ENCODE measurements around the gene VAMP7.
A peak's percentile ranks its signal among the peaks of the same experiment; 100 is the strongest.
"Not testable (repeated sequence)": the region's sequence is repeated elsewhere in the genome, so short reads cannot be mapped to it uniquely, and the experiment has no call there.

Gene VAMP7

DNA sequence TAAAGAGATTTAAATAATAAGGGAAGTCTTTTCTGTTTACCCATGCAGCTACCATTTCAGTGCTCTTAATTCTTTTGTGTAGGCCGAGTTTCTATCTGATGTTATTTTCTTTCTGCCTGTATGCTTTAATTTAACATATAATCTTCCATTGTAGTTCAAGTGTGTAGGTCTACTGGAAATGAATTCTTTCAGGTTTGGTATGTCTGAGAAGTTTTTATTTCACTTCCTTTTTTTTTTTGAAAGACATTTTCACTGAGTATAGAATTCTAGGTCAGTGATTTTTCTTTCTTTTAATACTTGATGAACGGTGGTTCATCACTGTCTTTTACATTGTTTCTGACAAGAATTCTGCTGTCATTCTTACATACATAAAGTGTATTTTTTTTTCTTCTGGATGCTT lies 42.1 kb downstream of the VAMP7 start:
- H3K27ac ChIP-seq (ENCODE audit: low read length), result no peak overlapping the region
- H3K9me3 ChIP-seq (ENCODE audit: insufficient read depth, low read depth, low read length), result peaks cover 58% of the 10 kb centered on the region
- peaks cover 22% of the 10 kb centered on the region for H3K36me3 ChIP-seq (ENCODE audit: insufficient read depth, low read depth, low read length)
- H3K27me3 ChIP-seq (ENCODE audit: insufficient read depth, low read length), result no peaks in the 10 kb centered on the region
- H3K4me1 ChIP-seq (ENCODE audit: insufficient read depth, low read length), result no peaks in the 10 kb centered on the region
- H3K4me3 ChIP-seq (ENCODE audit: low read length), result no peak overlapping the region
- no peak overlapping the region for H3K9ac ChIP-seq (ENCODE audit: low read depth, low read length)

DNA sequence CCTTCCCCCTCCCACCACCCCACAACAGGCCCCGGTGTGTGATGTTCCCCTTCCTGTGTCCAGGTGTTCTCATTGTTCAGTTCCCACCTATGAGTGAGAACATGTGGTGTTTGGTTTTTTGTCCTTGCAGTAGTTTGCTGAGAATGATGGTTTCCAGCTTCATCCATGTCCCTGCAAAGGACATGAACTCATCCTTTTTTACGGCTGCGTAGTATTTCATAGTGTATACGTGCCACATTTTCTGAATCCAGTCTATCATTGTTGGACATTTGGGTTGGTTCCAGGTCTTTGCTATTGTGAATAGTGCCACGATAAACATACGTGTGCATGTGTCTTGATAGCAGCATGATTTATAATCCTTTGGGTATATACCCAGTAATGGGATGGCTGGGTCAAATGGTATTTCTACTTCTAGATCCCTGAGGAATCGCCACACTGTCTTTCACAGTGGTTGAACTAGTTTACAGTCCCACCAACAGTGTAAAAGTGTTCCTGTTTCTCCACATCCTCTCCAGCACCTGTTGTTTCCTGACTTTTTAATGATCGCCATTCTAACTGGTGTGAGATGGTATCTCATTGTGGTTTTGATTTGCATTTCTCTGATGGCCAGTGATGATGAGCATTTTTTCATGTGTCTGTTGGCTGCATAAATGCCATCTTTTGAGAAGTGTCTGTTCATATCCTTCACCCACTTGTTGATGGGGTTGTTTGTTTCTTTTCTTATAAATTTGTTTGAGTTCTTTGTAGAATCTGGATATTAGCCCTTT lies 49.9 kb downstream of the VAMP7 start:
- not testable (repeated sequence) for H3K4me1 ChIP-seq (ENCODE audit: insufficient read depth, low read length); H3K9ac ChIP-seq (ENCODE audit: low read depth, low read length); H3K4me3 ChIP-seq (ENCODE audit: low read length); H3K27me3 ChIP-seq (ENCODE audit: insufficient read depth, low read length); H3K27ac ChIP-seq (ENCODE audit: low read length)
- Histone ChIP-seq H3K9me3 (ENCODE audit: insufficient read depth, low read depth, low read length) (peaks cover 34% of the 10 kb centered on the region), H3K36me3 (ENCODE audit: insufficient read depth, low read depth, low read length) (peaks cover 19% of the 10 kb centered on the region)

DNA sequence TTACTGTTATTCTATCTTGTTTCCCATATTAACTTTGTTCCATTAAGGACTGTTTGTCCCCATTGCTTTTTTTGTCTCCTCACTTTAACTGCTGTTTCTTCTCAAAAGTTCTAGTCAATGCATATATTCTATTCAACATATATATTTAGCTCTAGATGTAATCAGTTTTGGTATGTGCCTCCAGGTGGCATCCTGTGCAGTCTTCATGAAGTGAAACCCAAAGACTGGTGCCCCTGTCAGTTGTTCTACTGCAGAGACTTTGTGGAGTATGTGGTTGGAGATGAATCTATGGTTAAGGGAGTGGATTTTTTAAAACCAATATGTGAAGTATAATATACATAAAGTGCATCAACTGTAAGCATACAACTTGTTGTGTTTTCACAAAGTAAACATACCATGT lies 57.0 kb downstream of the VAMP7 start:
- H3K9me3 ChIP-seq (ENCODE audit: insufficient read depth, low read depth, low read length), result peaks cover 32% of the 10 kb centered on the region
- H3K27ac ChIP-seq (ENCODE audit: low read length), result no peak overlapping the region
- no peaks in the 10 kb centered on the region for H3K4me1 ChIP-seq (ENCODE audit: insufficient read depth, low read length)
- H3K4me3 ChIP-seq (ENCODE audit: low read length), result no peak overlapping the region
- no peaks in the 10 kb centered on the region for H3K27me3 ChIP-seq (ENCODE audit: insufficient read depth, low read length)
- H3K36me3 ChIP-seq (ENCODE audit: insufficient read depth, low read depth, low read length), result no peaks in the 10 kb centered on the region
- H3K9ac ChIP-seq (ENCODE audit: low read depth, low read length), result no peak overlapping the region

DNA sequence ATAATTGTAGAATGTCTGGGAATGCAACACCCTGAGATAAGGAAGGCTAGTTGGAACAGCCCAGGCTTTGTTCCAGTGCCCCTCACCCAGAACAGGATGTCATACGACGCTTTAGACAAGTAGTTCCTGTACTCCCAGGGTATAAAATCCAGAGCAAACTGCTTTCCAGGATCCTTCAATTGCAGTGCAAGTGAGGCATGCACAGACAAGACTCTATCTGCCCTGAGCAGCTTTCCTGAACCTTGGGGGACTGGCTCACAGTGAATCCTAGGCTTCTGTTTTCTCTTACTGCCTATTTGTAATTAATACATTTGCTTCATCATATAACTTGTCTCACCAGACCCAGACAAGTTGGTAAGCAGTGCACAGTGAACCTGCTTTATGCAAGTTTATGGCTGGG lies 68.0 kb downstream of the VAMP7 start:
- Histone ChIP-seq H3K4me1 (ENCODE audit: insufficient read depth, low read length) (no peaks in the 10 kb centered on the region), H3K36me3 (ENCODE audit: insufficient read depth, low read depth, low read length) (no peaks in the 10 kb centered on the region), H3K9me3 (ENCODE audit: insufficient read depth, low read depth, low read length) (peaks cover 68% of the 10 kb centered on the region), H3K4me3 (ENCODE audit: low read length) (no peak overlapping the region), H3K9ac (ENCODE audit: low read depth, low read length) (no peak overlapping the region), H3K27ac (ENCODE audit: low read length) (no peak overlapping the region), H3K27me3 (ENCODE audit: insufficient read depth, low read length) (no peaks in the 10 kb centered on the region)

DNA sequence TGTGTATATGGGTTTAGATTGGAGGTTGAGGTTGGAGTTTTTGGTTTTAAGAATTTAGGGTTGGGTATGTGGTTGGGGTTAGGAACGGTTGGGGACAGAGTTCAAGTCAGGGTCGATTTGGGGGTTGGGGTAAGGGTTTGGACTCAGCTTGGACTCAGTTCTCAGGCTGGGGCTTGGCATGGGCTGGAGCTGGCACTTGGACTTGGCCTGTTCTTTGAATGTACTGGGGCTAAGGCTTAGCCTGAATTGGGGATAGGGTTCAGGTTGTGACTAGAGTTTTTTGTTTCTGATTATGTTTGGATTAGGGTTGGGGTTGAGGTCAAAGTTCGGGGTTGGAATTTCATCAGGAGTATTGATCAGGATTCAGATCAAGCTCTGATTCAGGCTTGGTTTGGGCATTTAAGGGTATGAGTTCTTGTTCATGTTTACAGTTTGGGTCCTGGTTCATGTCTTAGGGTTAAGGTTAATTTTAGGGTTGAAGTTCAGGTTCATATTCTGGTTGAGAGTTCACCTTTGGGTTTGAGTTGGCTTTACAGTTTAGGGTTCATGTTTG lies 70.2 kb downstream of the VAMP7 start:
- H3K4me3 ChIP-seq (ENCODE audit: low read length), result no peak overlapping the region
- H3K36me3 ChIP-seq (ENCODE audit: insufficient read depth, low read depth, low read length), result no peaks in the 10 kb centered on the region
- no peaks in the 10 kb centered on the region for H3K27me3 ChIP-seq (ENCODE audit: insufficient read depth, low read length)
- no peak overlapping the region for H3K27ac ChIP-seq (ENCODE audit: low read length)
- H3K9me3 ChIP-seq (ENCODE audit: insufficient read depth, low read depth, low read length), result peaks cover 75% of the 10 kb centered on the region
- H3K4me1 ChIP-seq (ENCODE audit: insufficient read depth, low read length), result no peaks in the 10 kb centered on the region
- no peak overlapping the region for H3K9ac ChIP-seq (ENCODE audit: low read depth, low read length)

DNA sequence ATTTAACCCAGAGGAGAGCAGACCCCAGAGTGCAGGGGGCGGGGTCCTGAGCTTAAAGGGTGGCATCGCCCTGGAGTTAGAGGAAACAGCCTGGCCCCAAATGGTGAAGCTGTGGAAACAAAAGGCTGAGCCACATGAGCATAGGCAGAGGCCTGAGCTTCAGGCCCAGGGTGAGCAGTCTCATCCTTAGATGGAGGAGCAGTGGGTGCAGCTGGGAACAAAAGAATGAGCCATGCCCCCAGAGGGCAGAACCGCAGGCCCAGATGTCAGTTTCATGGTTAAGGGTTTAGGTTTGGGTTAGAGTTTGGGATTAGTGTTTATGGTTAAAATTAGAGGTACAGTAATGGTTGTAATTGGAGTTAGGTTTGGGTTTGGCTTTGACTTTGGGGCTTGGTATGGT lies 71.9 kb downstream of the VAMP7 start:
- Histone ChIP-seq H3K36me3 (ENCODE audit: insufficient read depth, low read depth, low read length) (no peaks in the 10 kb centered on the region), H3K9ac (ENCODE audit: low read depth, low read length) (no peak overlapping the region), H3K9me3 (ENCODE audit: insufficient read depth, low read depth, low read length) (peaks cover 74% of the 10 kb centered on the region), H3K27ac (ENCODE audit: low read length) (no peak overlapping the region), H3K27me3 (ENCODE audit: insufficient read depth, low read length) (no peaks in the 10 kb centered on the region), H3K4me1 (ENCODE audit: insufficient read depth, low read length) (peaks cover 2% of the 10 kb centered on the region; the same call in 1 of the 2 replicates), H3K4me3 (ENCODE audit: low read length) (no peak overlapping the region)

DNA sequence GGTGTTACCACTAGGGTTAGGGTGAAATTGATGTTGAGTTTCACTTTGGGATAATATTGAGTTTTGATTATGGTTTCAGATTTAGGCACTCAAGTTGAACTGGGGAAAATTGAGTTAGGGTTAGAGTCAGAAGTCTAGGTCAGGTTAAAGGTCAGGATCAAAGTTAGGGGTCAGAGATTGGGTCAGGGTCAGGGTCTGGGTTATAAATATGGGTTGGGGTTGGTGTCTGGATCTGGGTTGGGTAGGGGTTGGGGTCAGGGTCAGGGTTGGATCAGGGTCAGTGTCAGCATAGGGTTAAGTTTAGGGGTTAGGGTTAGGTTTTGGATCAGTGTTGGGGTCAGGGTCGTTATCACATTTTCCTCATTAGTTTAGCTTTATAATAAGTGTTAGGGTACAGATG lies 73.6 kb downstream of the VAMP7 start:
- no peaks in the 10 kb centered on the region for H3K36me3 ChIP-seq (ENCODE audit: insufficient read depth, low read depth, low read length)
- H3K27ac ChIP-seq (ENCODE audit: low read length), result no peak overlapping the region
- peaks cover 62% of the 10 kb centered on the region for H3K9me3 ChIP-seq (ENCODE audit: insufficient read depth, low read depth, low read length)
- no peak overlapping the region for H3K4me3 ChIP-seq (ENCODE audit: low read length)
- no peak overlapping the region for H3K9ac ChIP-seq (ENCODE audit: low read depth, low read length)
- peaks cover 2% of the 10 kb centered on the region; the same call in 1 of the 2 replicates for H3K4me1 ChIP-seq (ENCODE audit: insufficient read depth, low read length)
- H3K27me3 ChIP-seq (ENCODE audit: insufficient read depth, low read length), result no peaks in the 10 kb centered on the region

DNA sequence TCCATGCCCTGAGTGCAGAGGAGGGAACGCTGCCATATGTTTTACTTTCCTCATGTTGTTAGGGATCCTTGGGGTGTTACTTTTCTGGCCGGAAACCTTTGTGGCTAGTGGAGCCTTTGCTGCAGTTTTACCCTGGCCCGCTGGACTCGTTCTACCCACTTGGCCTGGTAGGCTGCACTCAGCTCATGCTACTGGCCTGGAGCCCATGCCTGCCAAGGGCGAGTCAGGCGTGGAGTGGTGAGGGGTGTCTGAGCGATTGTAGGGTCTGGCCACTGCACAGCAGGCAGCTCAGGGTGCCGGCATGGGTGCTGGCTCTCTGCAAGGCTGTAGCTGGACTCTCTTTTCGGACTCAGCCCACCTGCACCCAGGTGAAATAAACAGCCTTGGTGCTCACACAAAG lies 75.0 kb downstream of the VAMP7 start:
- Histone ChIP-seq H3K36me3 (ENCODE audit: insufficient read depth, low read depth, low read length) (no peaks in the 10 kb centered on the region), H3K9me3 (ENCODE audit: insufficient read depth, low read depth, low read length) (peaks cover 52% of the 10 kb centered on the region), H3K27me3 (ENCODE audit: insufficient read depth, low read length) (no peaks in the 10 kb centered on the region), H3K9ac (ENCODE audit: low read depth, low read length) (no peak overlapping the region), H3K27ac (ENCODE audit: low read length) (no peak overlapping the region), H3K4me1 (ENCODE audit: insufficient read depth, low read length) (peaks cover 2% of the 10 kb centered on the region; the same call in 1 of the 2 replicates), H3K4me3 (ENCODE audit: low read length) (no peak overlapping the region)

DNA sequence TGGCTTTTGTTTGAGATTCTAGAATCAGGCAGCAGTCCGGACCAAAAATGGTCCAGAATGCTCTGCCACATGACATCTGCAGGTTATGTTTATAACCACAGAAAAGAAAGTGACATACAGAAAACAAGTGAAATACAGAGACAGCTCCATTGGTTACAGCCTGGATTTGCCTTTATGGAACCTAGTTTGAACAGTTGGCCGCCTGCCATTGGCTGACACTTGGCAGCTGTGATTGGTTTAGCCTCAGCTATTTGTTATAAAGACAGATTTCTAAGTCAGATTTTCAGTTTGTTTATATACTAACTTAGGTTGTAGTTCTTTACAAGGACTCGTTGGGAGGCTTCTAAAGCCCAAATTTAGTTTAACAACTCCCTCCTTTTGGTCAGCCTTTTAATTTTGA lies 75.5 kb downstream of the VAMP7 start:
- peaks cover 2% of the 10 kb centered on the region; the same call in 1 of the 2 replicates for H3K4me1 ChIP-seq (ENCODE audit: insufficient read depth, low read length)
- no peaks in the 10 kb centered on the region for H3K36me3 ChIP-seq (ENCODE audit: insufficient read depth, low read depth, low read length)
- no peak overlapping the region for H3K4me3 ChIP-seq (ENCODE audit: low read length)
- no peak overlapping the region for H3K27ac ChIP-seq (ENCODE audit: low read length)
- no peak overlapping the region for H3K9ac ChIP-seq (ENCODE audit: low read depth, low read length)
- peaks cover 51% of the 10 kb centered on the region for H3K9me3 ChIP-seq (ENCODE audit: insufficient read depth, low read depth, low read length)
- H3K27me3 ChIP-seq (ENCODE audit: insufficient read depth, low read length), result no peaks in the 10 kb centered on the region

DNA sequence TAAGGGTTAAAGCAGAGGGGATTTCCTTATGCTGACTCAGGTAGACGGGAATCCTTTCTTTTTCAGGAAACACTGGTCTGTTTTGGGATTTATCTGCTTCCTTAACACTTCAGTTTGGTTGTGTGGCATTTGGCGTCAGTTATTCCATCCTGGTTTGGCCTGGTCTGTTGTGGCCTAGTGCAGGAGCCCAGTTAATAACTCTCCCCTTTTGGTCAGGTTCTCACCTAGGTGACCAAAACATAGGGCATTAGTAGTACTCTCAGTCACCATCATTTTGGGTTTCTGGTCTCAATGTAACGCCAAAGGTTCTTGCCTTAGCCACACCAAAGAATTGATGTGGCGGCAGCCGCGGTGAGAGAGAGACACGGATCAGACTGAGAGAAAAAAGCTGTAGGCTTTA lies 76.7 kb downstream of the VAMP7 start:
- Histone ChIP-seq H3K4me1 (ENCODE audit: insufficient read depth, low read length) (peaks cover 2% of the 10 kb centered on the region; the same call in 1 of the 2 replicates), H3K9ac (ENCODE audit: low read depth, low read length) (no peak overlapping the region), H3K4me3 (ENCODE audit: low read length) (peak overlapping the region; percentile 0; the same call in 1 of the 2 replicates), H3K36me3 (ENCODE audit: insufficient read depth, low read depth, low read length) (no peaks in the 10 kb centered on the region), H3K27ac (ENCODE audit: low read length) (no peak overlapping the region), H3K27me3 (ENCODE audit: insufficient read depth, low read length) (no peaks in the 10 kb centered on the region), H3K9me3 (ENCODE audit: insufficient read depth, low read depth, low read length) (peaks cover 51% of the 10 kb centered on the region)

DNA sequence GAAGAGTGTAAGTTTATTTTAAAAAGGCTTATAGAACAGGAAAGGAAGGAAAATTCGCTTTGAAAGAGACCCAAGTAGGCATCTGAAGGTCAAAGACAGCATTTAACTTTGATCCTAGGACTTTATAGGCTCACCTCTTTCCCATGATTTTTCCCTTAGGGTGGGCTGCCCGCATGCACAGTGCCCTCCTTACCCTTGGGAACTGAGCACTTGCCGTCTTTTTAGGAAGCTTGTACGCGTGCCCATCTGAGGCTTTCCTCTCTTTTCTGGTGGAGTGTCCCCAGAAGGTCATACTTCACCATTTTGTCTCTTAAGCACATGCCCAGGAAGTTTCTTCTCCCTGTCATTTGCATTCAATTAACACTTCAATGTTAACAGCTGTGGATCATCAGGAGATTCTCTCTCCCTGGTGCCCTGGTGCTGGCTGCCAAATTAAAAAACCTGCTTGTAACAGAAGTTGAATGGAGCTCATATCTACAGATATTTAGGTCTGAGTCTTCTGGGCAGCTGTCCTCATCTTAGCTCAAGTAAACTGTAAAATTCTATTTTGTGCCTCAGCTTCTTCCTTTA lies 78.0 kb downstream of the VAMP7 start:
- Histone ChIP-seq H3K27me3 (ENCODE audit: insufficient read depth, low read length) (no peaks in the 10 kb centered on the region), H3K27ac (ENCODE audit: low read length) (no peak overlapping the region), H3K9ac (ENCODE audit: low read depth, low read length) (peak overlapping the region; percentile 60; the same call in 1 of the 2 replicates), H3K4me1 (ENCODE audit: insufficient read depth, low read length) (peaks cover 2% of the 10 kb centered on the region; the same call in 1 of the 2 replicates), H3K4me3 (ENCODE audit: low read length) (peak overlapping the region; percentile 46), H3K9me3 (ENCODE audit: insufficient read depth, low read depth, low read length) (peaks cover 51% of the 10 kb centered on the region), H3K36me3 (ENCODE audit: insufficient read depth, low read depth, low read length) (no peaks in the 10 kb centered on the region)

DNA sequence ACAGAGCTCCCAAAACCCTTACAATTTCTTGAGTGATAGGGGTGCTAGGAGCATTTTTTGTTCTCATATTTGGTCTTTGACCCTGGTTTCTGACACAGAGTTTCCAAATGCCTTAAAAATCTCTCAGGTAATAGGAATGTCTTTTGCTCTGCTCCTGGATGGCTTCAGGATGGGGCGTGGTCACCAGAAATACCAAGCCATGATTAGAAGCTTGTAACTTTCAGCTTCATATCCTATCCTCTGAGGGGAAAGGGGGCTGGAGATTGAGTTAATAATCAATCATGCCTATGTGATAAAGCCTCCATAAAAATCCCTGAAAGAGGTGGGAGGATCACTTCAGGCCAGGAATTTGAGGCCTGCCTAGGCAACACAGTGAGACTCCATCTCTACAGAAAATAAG lies 81.8 kb downstream of the VAMP7 start:
- H3K4me3 ChIP-seq (ENCODE audit: low read length), result no peak overlapping the region
- no peaks in the 10 kb centered on the region for H3K27me3 ChIP-seq (ENCODE audit: insufficient read depth, low read length)
- H3K4me1 ChIP-seq (ENCODE audit: insufficient read depth, low read length), result no peaks in the 10 kb centered on the region
- no peak overlapping the region for H3K27ac ChIP-seq (ENCODE audit: low read length)
- peaks cover 50% of the 10 kb centered on the region for H3K9me3 ChIP-seq (ENCODE audit: insufficient read depth, low read depth, low read length)
- no peaks in the 10 kb centered on the region for H3K36me3 ChIP-seq (ENCODE audit: insufficient read depth, low read depth, low read length)
- no peak overlapping the region for H3K9ac ChIP-seq (ENCODE audit: low read depth, low read length)

Data from iPS-20b (cell line).